ENCODE results near the gene MPO. TPM values are rescaled to one million over a fixed set of nuclear protein-coding genes. Genes with fewer than 3 reads are reported as not detected.

The MPO gene
- total RNA-seq, 3 donors from 2014 or later = not detected

GRCh38 chr17:58270476-58271215, 10.1 kb downstream of the MPO start:
- Mint-ChIP-seq H3K27me3 (ENCODE audit: low read depth) (peaks cover 9% of the 10 kb centered on the region), H3K4me1 (ENCODE audit: low read depth) (peaks cover 7% of the 10 kb centered on the region), H3K36me3 (ENCODE audit: insufficient read depth) (no peaks in the 10 kb centered on the region), H3K4me3 (no peak overlapping the region), H3K9me3 (no peaks in the 10 kb centered on the region)
- ATAC-seq (no peak), DNase-seq (no peak)

GRCh38 chr17:58269557-58270291, 11.0 kb downstream of the MPO start:
- DNase-seq (no peak), ATAC-seq (no peak)
- H3K36me3 Mint-ChIP-seq (ENCODE audit: insufficient read depth) = no peaks in the 10 kb centered on the region
- H3K9me3 Mint-ChIP-seq = no peaks in the 10 kb centered on the region
- H3K27me3 Mint-ChIP-seq (ENCODE audit: low read depth) = peaks cover 12% of the 10 kb centered on the region
- no peak overlapping the region for H3K4me3 Mint-ChIP-seq
- H3K4me1 Mint-ChIP-seq (ENCODE audit: low read depth) = peaks cover 7% of the 10 kb centered on the region

GRCh38 chr17:58268774-58269556, 11.8 kb downstream of the MPO start:
- Mint-ChIP-seq H3K36me3 (ENCODE audit: insufficient read depth) (no peaks in the 10 kb centered on the region), H3K27me3 (ENCODE audit: low read depth) (peaks cover 19% of the 10 kb centered on the region), H3K9me3 (no peaks in the 10 kb centered on the region), H3K4me3 (no peak overlapping the region), H3K4me1 (ENCODE audit: low read depth) (peaks cover 7% of the 10 kb centered on the region)
- ATAC-seq (no peak), DNase-seq (no peak)

- DNase-seq (no peak), ATAC-seq (no peak)
- H3K27me3 Mint-ChIP-seq (ENCODE audit: low read depth) = peaks cover 25% of the 10 kb centered on the region
- H3K9me3 Mint-ChIP-seq = no peaks in the 10 kb centered on the region
- H3K4me1 Mint-ChIP-seq (ENCODE audit: low read depth) = peaks cover 3% of the 10 kb centered on the region
- H3K4me3 Mint-ChIP-seq = no peak overlapping the region
- no peaks in the 10 kb centered on the region for H3K36me3 Mint-ChIP-seq (ENCODE audit: insufficient read depth)
These were observed 12.4 kb downstream of the MPO start for GRCh38 chr17:58268326-58268725.

GRCh38 chr17:58267347-58268324, 13.1 kb downstream of the MPO start:
- no peaks in the 10 kb centered on the region for H3K36me3 Mint-ChIP-seq (ENCODE audit: insufficient read depth)
- H3K4me1 Mint-ChIP-seq (ENCODE audit: low read depth) = no peaks in the 10 kb centered on the region
- peaks cover 31% of the 10 kb centered on the region for H3K27me3 Mint-ChIP-seq (ENCODE audit: low read depth)
- no peaks in the 10 kb centered on the region for H3K9me3 Mint-ChIP-seq
- no peak overlapping the region for H3K4me3 Mint-ChIP-seq
- ATAC-seq = no peak
- no peak for DNase-seq

- ATAC-seq = no peak
- no peak overlapping the region for H3K4me3 Mint-ChIP-seq
- H3K4me1 Mint-ChIP-seq (ENCODE audit: low read depth) = no peaks in the 10 kb centered on the region
- no peaks in the 10 kb centered on the region for H3K36me3 Mint-ChIP-seq (ENCODE audit: insufficient read depth)
- DNase-seq = no peak
- peaks cover 44% of the 10 kb centered on the region for H3K27me3 Mint-ChIP-seq (ENCODE audit: low read depth)
- no peaks in the 10 kb centered on the region for H3K9me3 Mint-ChIP-seq
These were observed 14.5 kb downstream of the MPO start for GRCh38 chr17:58265902-58266875.

GRCh38 chr17:58265271-58265670, 15.5 kb downstream of the MPO start:
- no peaks in the 10 kb centered on the region for H3K9me3 Mint-ChIP-seq
- no peak for ATAC-seq
- no peak for DNase-seq
- no peaks in the 10 kb centered on the region for H3K4me1 Mint-ChIP-seq (ENCODE audit: low read depth)
- no peaks in the 10 kb centered on the region for H3K36me3 Mint-ChIP-seq (ENCODE audit: insufficient read depth)
- peaks cover 51% of the 10 kb centered on the region for H3K27me3 Mint-ChIP-seq (ENCODE audit: low read depth)
- no peak overlapping the region for H3K4me3 Mint-ChIP-seq

GRCh38 chr17:58264407-58265103, 16.2 kb downstream of the MPO start:
- Mint-ChIP-seq H3K9me3 (no peaks in the 10 kb centered on the region), H3K36me3 (ENCODE audit: insufficient read depth) (no peaks in the 10 kb centered on the region), H3K4me1 (ENCODE audit: low read depth) (no peaks in the 10 kb centered on the region), H3K4me3 (no peak overlapping the region), H3K27me3 (ENCODE audit: low read depth) (peaks cover 54% of the 10 kb centered on the region)
- ATAC-seq (no peak), DNase-seq (no peak)

GRCh38 chr17:58263773-58264172, 17.0 kb downstream of the MPO start:
- Mint-ChIP-seq H3K4me1 (ENCODE audit: low read depth) (no peaks in the 10 kb centered on the region), H3K27me3 (ENCODE audit: low read depth) (peaks cover 54% of the 10 kb centered on the region), H3K4me3 (no peak overlapping the region), H3K36me3 (ENCODE audit: insufficient read depth) (no peaks in the 10 kb centered on the region), H3K9me3 (no peaks in the 10 kb centered on the region)
- ATAC-seq = no peak
- no peak for DNase-seq

GRCh38 chr17:58262149-58262548, 18.6 kb downstream of the MPO start:
- Mint-ChIP-seq H3K36me3 (ENCODE audit: insufficient read depth) (no peaks in the 10 kb centered on the region), H3K4me1 (ENCODE audit: low read depth) (no peaks in the 10 kb centered on the region), H3K9me3 (no peaks in the 10 kb centered on the region), H3K27me3 (ENCODE audit: low read depth) (peaks cover 51% of the 10 kb centered on the region), H3K4me3 (no peak overlapping the region)
- ATAC-seq = no peak
- no peak for DNase-seq

- H3K36me3 Mint-ChIP-seq (ENCODE audit: insufficient read depth) = no peaks in the 10 kb centered on the region
- ATAC-seq (no peak), DNase-seq (no peak)
- no peaks in the 10 kb centered on the region for H3K4me1 Mint-ChIP-seq (ENCODE audit: low read depth)
- peaks cover 5% of the 10 kb centered on the region for H3K27me3 Mint-ChIP-seq (ENCODE audit: low read depth)
- no peak overlapping the region for H3K4me3 Mint-ChIP-seq
- no peaks in the 10 kb centered on the region for H3K9me3 Mint-ChIP-seq
These were observed 25.9 kb downstream of the MPO start for GRCh38 chr17:58254803-58255202.

GRCh38 chr17:58253082-58253481, 27.7 kb downstream of the MPO start:
- ATAC-seq = no peak
- no peak for DNase-seq
- peaks cover 6% of the 10 kb centered on the region for H3K4me1 Mint-ChIP-seq (ENCODE audit: low read depth)
- H3K4me3 Mint-ChIP-seq = no peak overlapping the region
- no peaks in the 10 kb centered on the region for H3K36me3 Mint-ChIP-seq (ENCODE audit: insufficient read depth)
- peaks cover 5% of the 10 kb centered on the region for H3K27me3 Mint-ChIP-seq (ENCODE audit: low read depth)
- H3K9me3 Mint-ChIP-seq = no peaks in the 10 kb centered on the region

Measured in activated T-cell treated with anti-CD3 and anti-CD28 coated beads, Interleukin-2, amount 50 U/mL, for 4 hours (primary cell).